ENCODE measurements around the gene CLASP2.
"Not testable (repeated sequence)": the region's sequence is repeated elsewhere in the genome, so short reads cannot be mapped to it uniquely, and the experiment has no call there.

The CLASP2 gene

GRCh38 chr3:33717866-33718594 lies at the start of gene CLASP2:
CLASP2 (minus strand) TSS chr3:33718254; CDS start chr3:33718002, 252 bp downstream.
- Mint-ChIP-seq H3K27ac (peak within 1 kb of the TSS; percentile 94), H3K36me3 (no peaks in the 10 kb centered on the region), H3K27me3 (no peaks in the 10 kb centered on the region), H3K4me3 (no peak within 1 kb of the TSS), H3K4me1 (ENCODE audit: low read depth) (peaks cover 11% of the 10 kb centered on the region), H3K9me3 (ENCODE audit: low read depth) (no peaks in the 10 kb centered on the region)

GRCh38 chr3:33758864-33759263 lies 40.8 kb upstream of the CLASP2 start:
- Mint-ChIP-seq H3K27me3 (peaks cover 3% of the 10 kb centered on the region), H3K36me3 (peaks cover 5% of the 10 kb centered on the region), H3K27ac (no peak overlapping the region), H3K4me3 (no peak overlapping the region), H3K4me1 (ENCODE audit: low read depth) (no peaks in the 10 kb centered on the region), H3K9me3 (ENCODE audit: low read depth) (peaks cover 10% of the 10 kb centered on the region)

- peaks cover 1% of the 10 kb centered on the region for H3K27me3 Mint-ChIP-seq
Observed at GRCh38 chr3:33758281-33758680, 40.2 kb upstream of the CLASP2 start.

GRCh38 chr3:33754391-33754790 lies 36.3 kb upstream of the CLASP2 start:
- not testable (repeated sequence) for H3K4me3 Mint-ChIP-seq; H3K4me1 Mint-ChIP-seq (ENCODE audit: low read depth); H3K36me3 Mint-ChIP-seq; H3K27ac Mint-ChIP-seq; H3K9me3 Mint-ChIP-seq (ENCODE audit: low read depth); H3K27me3 Mint-ChIP-seq

More at GRCh38 chr3:33758281-33758680, 40.2 kb upstream of the CLASP2 start:
- no peak overlapping the region for H3K27ac Mint-ChIP-seq
- H3K9me3 Mint-ChIP-seq (ENCODE audit: low read depth), result peaks cover 10% of the 10 kb centered on the region
- peaks cover 5% of the 10 kb centered on the region for H3K36me3 Mint-ChIP-seq
- no peaks in the 10 kb centered on the region for H3K4me1 Mint-ChIP-seq (ENCODE audit: low read depth)
- H3K4me3 Mint-ChIP-seq, result no peak overlapping the region

GRCh38 chr3:33751336-33751735 lies 33.3 kb upstream of the CLASP2 start:
- no peak overlapping the region for H3K4me3 Mint-ChIP-seq
- peaks cover 10% of the 10 kb centered on the region for H3K9me3 Mint-ChIP-seq (ENCODE audit: low read depth)
- H3K27me3 Mint-ChIP-seq, result peaks cover 6% of the 10 kb centered on the region
- no peak overlapping the region for H3K27ac Mint-ChIP-seq
- H3K36me3 Mint-ChIP-seq, result peaks cover 8% of the 10 kb centered on the region
- H3K4me1 Mint-ChIP-seq (ENCODE audit: low read depth), result no peaks in the 10 kb centered on the region

- peaks cover 10% of the 10 kb centered on the region for H3K9me3 Mint-ChIP-seq (ENCODE audit: low read depth)
- H3K27ac Mint-ChIP-seq, result no peak overlapping the region
- H3K36me3 Mint-ChIP-seq, result peaks cover 8% of the 10 kb centered on the region
- no peak overlapping the region for H3K4me3 Mint-ChIP-seq
- no peaks in the 10 kb centered on the region for H3K4me1 Mint-ChIP-seq (ENCODE audit: low read depth)
- H3K27me3 Mint-ChIP-seq, result peaks cover 8% of the 10 kb centered on the region
Observed at GRCh38 chr3:33750211-33750548, 32.1 kb upstream of the CLASP2 start.

GRCh38 chr3:33749546-33750210 lies 31.6 kb upstream of the CLASP2 start:
- Mint-ChIP-seq H3K27me3 (peaks cover 9% of the 10 kb centered on the region), H3K9me3 (ENCODE audit: low read depth) (peaks cover 6% of the 10 kb centered on the region), H3K4me1 (ENCODE audit: low read depth) (no peaks in the 10 kb centered on the region), H3K4me3 (no peak overlapping the region), H3K36me3 (peaks cover 8% of the 10 kb centered on the region), H3K27ac (no peak overlapping the region)

- Mint-ChIP-seq H3K36me3 (no peaks in the 10 kb centered on the region), H3K4me3 (no peak overlapping the region), H3K4me1 (ENCODE audit: low read depth) (no peaks in the 10 kb centered on the region), H3K9me3 (ENCODE audit: low read depth) (no peaks in the 10 kb centered on the region), H3K27me3 (peaks cover 17% of the 10 kb centered on the region), H3K27ac (no peak overlapping the region)
Observed at GRCh38 chr3:33746416-33747116, 28.5 kb upstream of the CLASP2 start.

GRCh38 chr3:33737146-33737545 lies 19.1 kb upstream of the CLASP2 start:
- H3K27me3 Mint-ChIP-seq, result peaks cover 4% of the 10 kb centered on the region
- H3K4me1 Mint-ChIP-seq (ENCODE audit: low read depth), result no peaks in the 10 kb centered on the region
- H3K9me3 Mint-ChIP-seq (ENCODE audit: low read depth), result no peaks in the 10 kb centered on the region
- no peak overlapping the region for H3K27ac Mint-ChIP-seq
- no peak overlapping the region for H3K4me3 Mint-ChIP-seq
- peaks cover 2% of the 10 kb centered on the region for H3K36me3 Mint-ChIP-seq

- no peaks in the 10 kb centered on the region for H3K9me3 Mint-ChIP-seq (ENCODE audit: low read depth)
Observed at GRCh38 chr3:33732394-33732793, 14.3 kb upstream of the CLASP2 start.

GRCh38 chr3:33729993-33730392 lies 11.9 kb upstream of the CLASP2 start:
- Mint-ChIP-seq H3K27me3 (peaks cover 1% of the 10 kb centered on the region), H3K4me3 (no peak overlapping the region), H3K4me1 (ENCODE audit: low read depth) (no peaks in the 10 kb centered on the region), H3K27ac (no peak overlapping the region), H3K9me3 (ENCODE audit: low read depth) (no peaks in the 10 kb centered on the region), H3K36me3 (peaks cover 2% of the 10 kb centered on the region)

More at GRCh38 chr3:33732394-33732793, 14.3 kb upstream of the CLASP2 start:
- Mint-ChIP-seq H3K4me3 (no peak overlapping the region), H3K36me3 (peaks cover 2% of the 10 kb centered on the region), H3K27ac (no peak overlapping the region), H3K27me3 (no peaks in the 10 kb centered on the region), H3K4me1 (ENCODE audit: low read depth) (no peaks in the 10 kb centered on the region)

- Mint-ChIP-seq H3K4me1 (ENCODE audit: low read depth) (peaks cover 1% of the 10 kb centered on the region), H3K27ac (no peak overlapping the region), H3K9me3 (ENCODE audit: low read depth) (no peaks in the 10 kb centered on the region), H3K27me3 (peaks cover 1% of the 10 kb centered on the region), H3K36me3 (no peaks in the 10 kb centered on the region), H3K4me3 (no peak overlapping the region)
Observed at GRCh38 chr3:33724256-33724655, 6.2 kb upstream of the CLASP2 start.

- Mint-ChIP-seq H3K36me3 (no peaks in the 10 kb centered on the region), H3K4me1 (ENCODE audit: low read depth) (peaks cover 8% of the 10 kb centered on the region)
Observed at GRCh38 chr3:33722626-33723370, 4.7 kb upstream of the CLASP2 start.

GRCh38 chr3:33722191-33722590 lies 4.1 kb upstream of the CLASP2 start:
- Mint-ChIP-seq H3K4me1 (ENCODE audit: low read depth) (peaks cover 8% of the 10 kb centered on the region), H3K36me3 (no peaks in the 10 kb centered on the region), H3K27ac (no peak overlapping the region), H3K9me3 (ENCODE audit: low read depth) (no peaks in the 10 kb centered on the region), H3K27me3 (peaks cover 1% of the 10 kb centered on the region), H3K4me3 (no peak overlapping the region)

More at GRCh38 chr3:33722626-33723370, 4.7 kb upstream of the CLASP2 start:
- H3K4me3 Mint-ChIP-seq, result no peak overlapping the region
- H3K27me3 Mint-ChIP-seq, result peaks cover 1% of the 10 kb centered on the region
- H3K27ac Mint-ChIP-seq, result no peak overlapping the region
- no peaks in the 10 kb centered on the region for H3K9me3 Mint-ChIP-seq (ENCODE audit: low read depth)

- no peaks in the 10 kb centered on the region for H3K36me3 Mint-ChIP-seq
- peak overlapping the region; percentile 94 for H3K27ac Mint-ChIP-seq
- no peak overlapping the region for H3K4me3 Mint-ChIP-seq
Observed at GRCh38 chr3:33718595-33718907, 497 bp upstream of the CLASP2 start.

More at GRCh38 chr3:33718595-33718907, 497 bp upstream of the CLASP2 start:
- Mint-ChIP-seq H3K4me1 (ENCODE audit: low read depth) (peaks cover 9% of the 10 kb centered on the region), H3K27me3 (no peaks in the 10 kb centered on the region), H3K9me3 (ENCODE audit: low read depth) (no peaks in the 10 kb centered on the region)

Measured in activated naive CD8-positive, alpha-beta T cell (primary cell).